ENCODE measurements around the gene RHOH. TPM values are rescaled to one million over a fixed set of nuclear protein-coding genes. Genes with fewer than 3 reads are reported as not detected.

RHOH gene
- total and polyA plus RNA-seq, 8 donors, result 0.29 to 10.1 (median 0.78) TPM

GRCh38 chr4:40256817-40257216 lies 60.0 kb downstream of the RHOH start:
- ATAC-seq, result no peak
- no peak for DNase-seq

DNA sequence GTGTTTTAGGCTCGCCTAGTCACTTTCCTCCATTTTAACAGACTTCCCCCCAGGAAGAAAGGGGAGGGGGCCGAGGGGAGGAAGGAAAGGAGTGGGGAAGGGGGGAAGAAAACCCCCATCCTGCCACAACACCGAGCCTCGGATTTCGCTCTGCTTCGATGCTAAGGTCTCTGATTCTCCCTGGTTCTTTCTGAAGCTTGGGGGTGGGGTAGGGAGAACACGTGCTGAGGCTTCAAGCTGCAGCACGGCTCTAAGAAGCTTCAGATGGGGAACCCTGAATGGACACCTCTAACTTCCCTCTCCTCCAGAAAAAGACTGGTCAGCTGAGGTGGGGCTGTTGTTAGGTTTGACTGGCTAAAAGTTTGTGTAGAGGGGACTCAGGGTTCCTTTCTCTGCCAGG lies 61.8 kb downstream of the RHOH start:
- H3K4me1 ChIP-seq, result peaks cover 0 to 18% of the 10 kb centered on the region in 2 donors
- H3K9me3 ChIP-seq, result no peaks in the 10 kb centered on the region
- DNase-seq (no peak), ATAC-seq (no peak)
- intact Hi-C loops (cut with DNase I), result no loop called here
- no peak for TF ChIP-seq CTCF (IDR thresholded peaks at IDR 0.05)
- H3K4me3 ChIP-seq, result no peak overlapping the region
- H3K27me3 ChIP-seq, result no peaks in the 10 kb centered on the region
- H3K36me3 ChIP-seq, result no peaks in the 10 kb centered on the region
- H3K27ac ChIP-seq, result no peak overlapping the region

More at GRCh38 chr4:40256817-40257216, 60.0 kb downstream of the RHOH start:
- Histone ChIP-seq H3K36me3 (no peaks in the 10 kb centered on the region), H3K4me3 (no peak overlapping the region), H3K27me3 (no peaks in the 10 kb centered on the region), H3K27ac (no peak overlapping the region), H3K4me1 (peaks cover 0 to 18% of the 10 kb centered on the region in 2 donors), H3K9me3 (no peaks in the 10 kb centered on the region)
- no peak for TF ChIP-seq CTCF (IDR thresholded peaks at IDR 0.05)
- intact Hi-C loops (cut with DNase I), result no loop called here

DNA sequence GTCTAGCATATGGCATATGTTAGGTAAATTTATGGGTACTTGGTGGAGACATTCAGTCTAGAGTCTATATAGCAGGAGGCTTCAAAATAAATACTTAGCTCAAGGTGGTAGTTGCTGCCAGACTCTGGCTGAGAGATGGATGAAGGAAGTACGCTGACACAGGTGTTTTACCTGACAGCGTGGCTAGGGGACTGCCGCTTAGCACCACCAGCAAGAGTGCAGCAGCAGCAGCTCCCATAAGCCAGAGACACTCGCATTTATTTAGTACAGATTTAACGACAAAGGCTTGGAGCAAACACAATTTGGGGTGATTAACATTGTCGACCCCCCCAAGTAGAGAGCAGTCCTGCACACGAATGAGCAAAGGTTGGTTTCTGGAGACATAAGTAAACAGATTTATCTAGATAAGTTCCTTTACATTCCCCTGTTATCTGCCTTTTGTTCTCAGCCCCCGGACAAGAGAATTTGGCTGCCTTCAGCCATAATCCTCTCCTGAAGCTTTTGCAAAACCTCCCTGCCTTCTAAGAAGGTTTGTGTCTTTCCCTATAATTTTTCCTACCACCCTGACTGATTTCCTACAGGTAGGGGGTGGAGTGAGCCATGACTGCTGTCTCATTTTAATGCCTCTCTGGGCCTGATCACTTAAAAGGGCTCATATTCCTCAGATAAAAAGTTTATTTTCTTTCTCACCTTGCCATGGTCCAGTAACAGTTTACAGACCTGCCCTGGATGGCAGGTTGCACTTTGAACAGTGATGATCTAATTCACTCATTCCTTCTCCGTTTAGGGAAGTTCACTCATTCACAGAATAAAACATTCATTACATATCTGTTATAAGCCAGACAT lies 64.6 kb downstream of the RHOH start:
- TF ChIP-seq CTCF (IDR thresholded peaks at IDR 0.05), result no peak
- H3K27me3 ChIP-seq, result no peaks in the 10 kb centered on the region
- DNase-seq, result no peak
- peaks cover 0 to 11% of the 10 kb centered on the region in 2 donors for H3K4me1 ChIP-seq
- H3K4me3 ChIP-seq, result no peak overlapping the region
- no peaks in the 10 kb centered on the region for H3K36me3 ChIP-seq
- no peak for ATAC-seq
- no peaks in the 10 kb centered on the region for H3K9me3 ChIP-seq
- H3K27ac ChIP-seq, result no peak overlapping the region
- intact Hi-C loops (cut with DNase I), result no loop called here

GRCh38 chr4:40262077-40262528 lies 65.3 kb downstream of the RHOH start:
- no peak for TF ChIP-seq CTCF (IDR thresholded peaks at IDR 0.05)
- H3K36me3 ChIP-seq, result no peaks in the 10 kb centered on the region
- H3K27ac ChIP-seq, result no peak overlapping the region
- no peak overlapping the region for H3K4me3 ChIP-seq
- H3K4me1 ChIP-seq, result peaks cover 0 to 11% of the 10 kb centered on the region in 2 donors
- DNase-seq, result no peak
- no peak for ATAC-seq
- H3K27me3 ChIP-seq, result no peaks in the 10 kb centered on the region
- intact Hi-C loops (cut with DNase I), result no loop called here
- H3K9me3 ChIP-seq, result no peaks in the 10 kb centered on the region

- peaks cover 0 to 11% of the 10 kb centered on the region in 2 donors for H3K4me1 ChIP-seq
- no peak for TF ChIP-seq CTCF (IDR thresholded peaks at IDR 0.05)
- H3K27ac ChIP-seq, result no peak overlapping the region
- H3K4me3 ChIP-seq, result no peak overlapping the region
- H3K9me3 ChIP-seq, result no peaks in the 10 kb centered on the region
- no peak for ATAC-seq
- intact Hi-C loops (cut with DNase I), result no loop called here
- no peaks in the 10 kb centered on the region for H3K27me3 ChIP-seq
- H3K36me3 ChIP-seq, result no peaks in the 10 kb centered on the region
- no peak for DNase-seq
These were observed 66.0 kb downstream of the RHOH start for GRCh38 chr4:40262861-40263260.
